IMR-90 (cell line): Measurements from ENCODE around the gene SRC. TPM values are rescaled to one million over a fixed set of nuclear protein-coding genes. Genes with fewer than 3 reads are reported as not detected.

Experiments used
- ATAC-seq: fragments of 200-7000 bp; cut with Tn5 transposase; 2 replicates; pipeline ENCODE4 v1.9.1; 2020; ENCODE audit warnings: low read depth, mild to moderate bottlenecking, moderate library complexity
- BruUV-seq: library from RNA; stranded (reverse); fragments of 400-500 nt; replicated peaks from 2 replicates; lab custom pipeline; 2021; lab: Mats Ljungman, UMichigan
- CTCF ChIA-PET: fragments of 300-600 bp; formaldehyde crosslinking; extraction: SDS; loops from one replicate; lab custom pipeline; 2021; ENCODE audit warnings: antibody characterized with exemption; lab: Yijun Ruan, JAX
- POLR2A ChIA-PET: fragments of 300-600 bp; sonication (Branson Sonifier 250); formaldehyde crosslinking; loops from one replicate; lab custom pipeline; 2022; ENCODE audit warnings: antibody characterized with exemption; ENCODE audit not compliant: unreplicated experiment; lab: Charles Lee
- DNase-seq: peaks from one replicate; pipeline ENCODE4 v3.0.0; 2013
- H2AFZ ChIP-seq: replicated peaks from 2 replicates; pipeline ENCODE3; 2013; ENCODE audit warnings: low read length, mild to moderate bottlenecking; ENCODE audit not compliant: poor library complexity
- H2AK5ac ChIP-seq: 2 replicates; pipeline ENCODE4 v1.6.1; 2013; ENCODE audit warnings: low read depth, low read length, inconsistent platforms
- H2AK9ac ChIP-seq: replicated peaks from 2 replicates; pipeline ENCODE3; 2013; ENCODE audit warnings: mild to moderate bottlenecking, low read depth, low read length, moderate library complexity; ENCODE audit not compliant: poor library complexity
- H2BK120ac ChIP-seq: 2 replicates; pipeline ENCODE4 v1.6.1; 2013; ENCODE audit warnings: low read depth, low read length, inconsistent platforms
- H2BK15ac ChIP-seq: 3 replicates; pipeline ENCODE4 v1.6.1; 2013; ENCODE audit warnings: low read depth, low read length, inconsistent platforms
- H2BK20ac ChIP-seq: 2 replicates; pipeline ENCODE4 v1.6.1; 2013; ENCODE audit warnings: low read depth, mild to moderate bottlenecking, inconsistent platforms, low read length, moderate library complexity
- H2BK5ac ChIP-seq: 2 replicates; pipeline ENCODE4 v1.6.1; 2013; ENCODE audit warnings: mild to moderate bottlenecking, low read depth, low read length, inconsistent platforms; ENCODE audit not compliant: poor library complexity, severe bottlenecking
- H3K14ac ChIP-seq: replicated peaks from 2 replicates; pipeline ENCODE4 v1.6.1; 2013; ENCODE audit warnings: low read depth, low read length, inconsistent platforms
- H3K18ac ChIP-seq: 2 replicates; pipeline ENCODE4 v1.6.1; 2013; ENCODE audit warnings: low read depth, low read length, control low read depth
- H3K23ac ChIP-seq: 2 replicates; pipeline ENCODE4 v1.6.1; 2013; ENCODE audit warnings: low read depth, low read length, inconsistent platforms
- H3K27ac ChIP-seq: 2 replicates; pipeline ENCODE4 v1.5.1; 2013; ENCODE audit warnings: mild to moderate bottlenecking, control low read depth, low read length; ENCODE audit not compliant: insufficient read depth
- H3K27me3 ChIP-seq: 2 replicates; pipeline ENCODE4 v1.6.1; 2013; ENCODE audit warnings: low read length; ENCODE audit not compliant: control insufficient read depth, insufficient read depth
- H3K36me3 ChIP-seq: 2 replicates; pipeline ENCODE4 v1.6.1; 2013; ENCODE audit warnings: low read length, mixed read lengths; ENCODE audit not compliant: control insufficient read depth, insufficient read depth
- H3K4ac ChIP-seq: 2 replicates; pipeline ENCODE4 v1.6.1; 2013; ENCODE audit warnings: low read depth, low read length, inconsistent platforms
- H3K4me1 ChIP-seq: 2 replicates; pipeline ENCODE4 v1.6.1; 2013; ENCODE audit warnings: low read length, mixed read lengths; ENCODE audit not compliant: control insufficient read depth, insufficient read depth
- H3K4me2 ChIP-seq: 2 replicates; pipeline ENCODE4 v1.6.1; 2013; ENCODE audit warnings: low read depth, mild to moderate bottlenecking, control low read depth, low read length, moderate library complexity
- H3K4me3 ChIP-seq: 2 replicates; pipeline ENCODE4 v1.5.1; 2013; ENCODE audit warnings: low read depth, mild to moderate bottlenecking, control low read depth, low read length, moderate library complexity; ENCODE audit not compliant: insufficient read depth
- H3K56ac ChIP-seq: 2 replicates; pipeline ENCODE4 v1.6.1; 2013; ENCODE audit warnings: low read length, inconsistent platforms; ENCODE audit not compliant: insufficient read depth; ENCODE audit errors: extremely low read depth
- H3K79me1 ChIP-seq, 2 experiments: 2 replicates each; pipeline ENCODE4 v1.6.1; 2013; ENCODE audit warnings: low read length in 2 of 2, inconsistent platforms in 1 of 2, low read depth in 1 of 2
- H3K9ac ChIP-seq: 2 replicates; pipeline ENCODE4 v1.6.1; 2013; ENCODE audit warnings: low read depth, low read length, control low read depth
- H3K9me1 ChIP-seq: 2 replicates; pipeline ENCODE4 v1.6.1; 2013; ENCODE audit warnings: low read length, inconsistent platforms; ENCODE audit not compliant: insufficient read depth
- H3K9me3 ChIP-seq: 2 replicates; pipeline ENCODE4 v1.6.1; 2013; ENCODE audit warnings: low read length; ENCODE audit not compliant: control insufficient read depth, insufficient read depth
- H4K20me1 ChIP-seq: 2 replicates; pipeline ENCODE4 v1.6.1; 2013; ENCODE audit warnings: low read length, inconsistent platforms; ENCODE audit not compliant: insufficient read depth
- H4K5ac ChIP-seq: 2 replicates; pipeline ENCODE4 v1.6.1; 2013; ENCODE audit warnings: mild to moderate bottlenecking, low read depth, low read length, control low read depth
- H4K8ac ChIP-seq, 2 experiments: 2 replicates each; pipeline ENCODE4 v1.6.1; 2013; ENCODE audit warnings: low read depth in 2 of 2, low read length in 2 of 2, control low read depth in 1 of 2, inconsistent platforms in 1 of 2
- H4K91ac ChIP-seq: 2 replicates; pipeline ENCODE4 v1.6.1; 2013; ENCODE audit warnings: low read depth, low read length, inconsistent platforms; ENCODE audit not compliant: insufficient read depth
- BHLHE40 ChIP-seq: fragments of 150-350 bp; IDR thresholded peaks from 2 replicates; pipeline ENCODE4 v1.6.1; 2016; ENCODE audit warnings: mild to moderate bottlenecking, low read depth, low read length
- CEBPB ChIP-seq: IDR thresholded peaks from 2 replicates; pipeline ENCODE4 v1.6.1; 2012; ENCODE audit warnings: low read depth, low read length, improper control_type of control experiment
- CHD1 ChIP-seq: IDR thresholded peaks from 2 replicates; pipeline ENCODE4 v1.6.1; 2012; ENCODE audit warnings: low read depth, low read length, improper control_type of control experiment
- FOS ChIP-seq: fragments of 150-350 bp; IDR thresholded peaks from 2 replicates; pipeline ENCODE4 v1.6.1; 2016; ENCODE audit warnings: low read depth, low read length
- MAFK ChIP-seq: IDR thresholded peaks from 2 replicates; pipeline ENCODE4 v1.6.1; 2012; ENCODE audit warnings: low read depth, low read length, improper control_type of control experiment
- MAZ ChIP-seq: IDR thresholded peaks from 2 replicates; pipeline ENCODE4 v1.6.1; 2012; ENCODE audit warnings: low read depth, mild to moderate bottlenecking, low read length, improper control_type of control experiment, moderate library complexity, borderline replicate concordance
- MXI1 ChIP-seq: IDR thresholded peaks from 2 replicates; pipeline ENCODE4 v1.6.1; 2012; ENCODE audit warnings: low read depth, mild to moderate bottlenecking, low read length, moderate library complexity, borderline replicate concordance
- NFE2L2 ChIP-seq: fragments of 150-350 bp; IDR thresholded peaks from 2 replicates; pipeline ENCODE4 v1.6.1; 2016; ENCODE audit warnings: low read depth, mild to moderate bottlenecking, low read length
- POLR2A ChIP-seq: IDR thresholded peaks from 2 replicates; pipeline ENCODE4 v1.6.1; 2012; ENCODE audit warnings: mild to moderate bottlenecking, low read depth, low read length
- RCOR1 ChIP-seq: IDR thresholded peaks from 2 replicates; pipeline ENCODE4 v1.6.1; 2012; ENCODE audit warnings: mild to moderate bottlenecking, low read length, improper control_type of control experiment; ENCODE audit not compliant: insufficient replicate concordance
- SMC3 ChIP-seq: fragments of 150-350 bp; IDR thresholded peaks from 2 replicates; pipeline ENCODE4 v1.6.1; 2016; ENCODE audit warnings: low read depth, mild to moderate bottlenecking, antibody characterized with exemption, low read length, moderate library complexity
- WGBS, 2 experiments: methylation state at CpG; one replicate each; pipeline versions ENCODE4 v1.1.5 to v1.1.7; 2013; ENCODE audit warnings: missing lambda C conversion rate in 2 of 2; ENCODE audit not compliant: insufficient read length in 1 of 2; ENCODE audit errors: extremely low coverage in 2 of 2; 5-methylcytosine and 5-hydroxymethylcytosine counted together
- dilution Hi-C: fragments of 300-500 bp; cut with HindIII; formaldehyde crosslinking; loops from one replicate; pipeline ENCODE4 v1.14.3; 2018; ENCODE audit warnings: low sequenced_read_pairs; ENCODE audit not compliant: unreplicated experiment
- in situ Hi-C: fragments of 300-500 bp; cut with MboI; formaldehyde crosslinking; loops from 3 replicates; pipeline ENCODE4 v1.14.3; 2019; ENCODE audit warnings: low sequenced_read_pairs, inconsistent platforms, mixed read lengths
- intact Hi-C: fragments of 100-400 bp; cut with micrococcal nuclease; formaldehyde crosslinking; loops from 2 replicates; pipeline ENCODE4 v1.10.0; 2022
- polyA plus RNA-seq, 3 experiments: library from polyadenylated mRNA; depleted of rRNA; stranded (reverse); fragments of >200 nt; gene quantifications; 2 replicates each; pipeline ENCODE4 v1.2.3, GENCODE V29; 2012; ENCODE audit warnings: low replicate concordance in 1 of 3
- total RNA-seq: library from RNA; depleted of rRNA; stranded (reverse); fragments of >200 nt; gene quantifications from 2 replicates; pipeline ENCODE4 v1.2.3, GENCODE V29; 2012
- TF ChIP-seq, protein P1 (sequence below): conservative IDR thresholded peaks from 2 replicates; pipeline ENCODE4 v1.5.1; 2012; ENCODE audit warnings: mild to moderate bottlenecking, low read depth, low read length, improper control_type of control experiment
- TF ChIP-seq, protein P2 (sequence below): fragments of 150-350 bp; IDR thresholded peaks from 2 replicates; pipeline ENCODE4 v1.6.1; 2017; ENCODE audit warnings: mild to moderate bottlenecking, antibody characterized with exemption, low read length, low read depth
- TF ChIP-seq, protein P3 (sequence below): fragments of 150-350 bp; IDR thresholded peaks from 2 replicates; pipeline ENCODE4 v1.6.1; 2016; ENCODE audit warnings: low read depth, mild to moderate bottlenecking, low read length, moderate library complexity, borderline replicate concordance

SRC gene
- total and polyA plus RNA-seq, 2 of the 4 experiments (the other 2 are of a cell fraction): 7.0 to 24.2 TPM

DNA sequence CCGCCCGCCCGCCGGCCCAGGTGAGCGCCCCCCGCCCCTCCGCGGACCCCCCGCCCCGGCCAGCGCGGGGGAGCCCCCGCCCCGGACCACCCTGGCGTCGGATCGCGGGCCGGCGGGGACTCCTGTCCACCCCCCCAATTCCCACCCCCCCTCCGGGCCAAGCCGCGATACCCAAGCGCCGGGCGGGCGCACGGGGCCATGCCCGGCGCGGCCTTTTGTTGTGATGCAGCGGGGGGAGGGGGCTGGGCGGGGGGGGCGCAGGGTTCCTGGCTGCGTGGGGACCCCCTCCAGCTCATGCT is 245 bp downstream of the SRC start:
- no peak overlapping the region for H3K14ac ChIP-seq
- H2AFZ ChIP-seq: peak overlapping the region; percentile 92
- H3K4ac ChIP-seq: no peak overlapping the region; the same call in 1 of the 2 replicates
- H2AK5ac ChIP-seq: no peak overlapping the region
- no peak overlapping the region for H4K8ac ChIP-seq
- peak overlapping the region; percentile 17; the same call in 1 of the 2 replicates for H3K27ac ChIP-seq
- H3K36me3 ChIP-seq: peaks cover 8% of the 10 kb centered on the region; the same call in 1 of the 2 replicates
- ChIA-PET CTCF (no interaction called here), POLR2A (interaction anchor here (0.7 kb wide), 1 partner anchor 176 kb away, joined by 11 read pairs; no protein-coding TSS in a partner anchor)
- H3K27me3 ChIP-seq: no peaks in the 10 kb centered on the region
- no peak overlapping the region; the same call in 1 of the 2 replicates for H3K18ac ChIP-seq
- H3K23ac ChIP-seq: no peak overlapping the region
- H4K20me1 ChIP-seq: peaks cover 39% of the 10 kb centered on the region
- TF ChIP-seq CEBPB (no peak), NFE2L2 (no peak), MXI1 (no peak), SMC3 (no peak), RCOR1 (no peak), MAFK (no peak), BHLHE40 (no peak), CHD1 (no peak), FOS (no peak), POLR2A (no peak), MAZ (no peak)
- TF ChIP-seq, protein P1, sequence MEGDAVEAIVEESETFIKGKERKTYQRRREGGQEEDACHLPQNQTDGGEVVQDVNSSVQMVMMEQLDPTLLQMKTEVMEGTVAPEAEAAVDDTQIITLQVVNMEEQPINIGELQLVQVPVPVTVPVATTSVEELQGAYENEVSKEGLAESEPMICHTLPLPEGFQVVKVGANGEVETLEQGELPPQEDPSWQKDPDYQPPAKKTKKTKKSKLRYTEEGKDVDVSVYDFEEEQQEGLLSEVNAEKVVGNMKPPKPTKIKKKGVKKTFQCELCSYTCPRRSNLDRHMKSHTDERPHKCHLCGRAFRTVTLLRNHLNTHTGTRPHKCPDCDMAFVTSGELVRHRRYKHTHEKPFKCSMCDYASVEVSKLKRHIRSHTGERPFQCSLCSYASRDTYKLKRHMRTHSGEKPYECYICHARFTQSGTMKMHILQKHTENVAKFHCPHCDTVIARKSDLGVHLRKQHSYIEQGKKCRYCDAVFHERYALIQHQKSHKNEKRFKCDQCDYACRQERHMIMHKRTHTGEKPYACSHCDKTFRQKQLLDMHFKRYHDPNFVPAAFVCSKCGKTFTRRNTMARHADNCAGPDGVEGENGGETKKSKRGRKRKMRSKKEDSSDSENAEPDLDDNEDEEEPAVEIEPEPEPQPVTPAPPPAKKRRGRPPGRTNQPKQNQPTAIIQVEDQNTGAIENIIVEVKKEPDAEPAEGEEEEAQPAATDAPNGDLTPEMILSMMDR: no peak
- TF ChIP-seq, protein P2, sequence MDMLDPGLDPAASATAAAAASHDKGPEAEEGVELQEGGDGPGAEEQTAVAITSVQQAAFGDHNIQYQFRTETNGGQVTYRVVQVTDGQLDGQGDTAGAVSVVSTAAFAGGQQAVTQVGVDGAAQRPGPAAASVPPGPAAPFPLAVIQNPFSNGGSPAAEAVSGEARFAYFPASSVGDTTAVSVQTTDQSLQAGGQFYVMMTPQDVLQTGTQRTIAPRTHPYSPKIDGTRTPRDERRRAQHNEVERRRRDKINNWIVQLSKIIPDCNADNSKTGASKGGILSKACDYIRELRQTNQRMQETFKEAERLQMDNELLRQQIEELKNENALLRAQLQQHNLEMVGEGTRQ: no peak
- TF ChIP-seq, protein P3, sequence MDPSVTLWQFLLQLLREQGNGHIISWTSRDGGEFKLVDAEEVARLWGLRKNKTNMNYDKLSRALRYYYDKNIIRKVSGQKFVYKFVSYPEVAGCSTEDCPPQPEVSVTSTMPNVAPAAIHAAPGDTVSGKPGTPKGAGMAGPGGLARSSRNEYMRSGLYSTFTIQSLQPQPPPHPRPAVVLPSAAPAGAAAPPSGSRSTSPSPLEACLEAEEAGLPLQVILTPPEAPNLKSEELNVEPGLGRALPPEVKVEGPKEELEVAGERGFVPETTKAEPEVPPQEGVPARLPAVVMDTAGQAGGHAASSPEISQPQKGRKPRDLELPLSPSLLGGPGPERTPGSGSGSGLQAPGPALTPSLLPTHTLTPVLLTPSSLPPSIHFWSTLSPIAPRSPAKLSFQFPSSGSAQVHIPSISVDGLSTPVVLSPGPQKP: no peak
- no peak overlapping the region for H4K91ac ChIP-seq
- dilution Hi-C loops: no loop called here
- H2AK9ac ChIP-seq: no peak overlapping the region
- no peak overlapping the region for H3K56ac ChIP-seq
- peaks cover 13% of the 10 kb centered on the region for H3K4me1 ChIP-seq
- in situ Hi-C loops: no loop called here
- peak overlapping the region; percentile 40 for H2BK5ac ChIP-seq
- H3K4me2 ChIP-seq: peak overlapping the region; percentile 89
- no CpG with 5 or more reads among the region's 35 CpGs for WGBS, 2 experiments
- H2BK120ac ChIP-seq: no peak overlapping the region
- H2BK15ac ChIP-seq: no peak overlapping the region
- H3K9me1 ChIP-seq: peaks cover 22% of the 10 kb centered on the region
- ATAC-seq (peak; percentile 41), DNase-seq (no peak)
- peaks cover 22 to 56% of the 10 kb centered on the region in 2 experiments for H3K79me1 ChIP-seq
- no peaks in the 10 kb centered on the region for H3K9me3 ChIP-seq
- H4K5ac ChIP-seq: no peak overlapping the region
- no TSS peak for BruUV-seq
- H3K4me3 ChIP-seq: peak overlapping the region; percentile 70
- H3K9ac ChIP-seq: peak overlapping the region; percentile 85
- intact Hi-C loops: no loop called here
- H2BK20ac ChIP-seq: no peak overlapping the region
